HG03135 (cell line): Measurements from ENCODE around the gene SDF2.
"Not testable (repeated sequence)": the region's sequence is repeated elsewhere in the genome, so short reads cannot be mapped to it uniquely, and the experiment has no call there.

Experiments used
- ATAC-seq: cut with Tn5 transposase; IDR thresholded peaks from one replicate; pipeline ENCODE4 v1.9.1; 2021; ENCODE audit warnings: mild to moderate bottlenecking, moderate library complexity; ENCODE audit not compliant: unreplicated experiment

The SDF2 gene

GRCh38 chr17:28635506-28635905 lies 26.2 kb downstream of the SDF2 start:
- ATAC-seq, result no peak

GRCh38 chr17:28634206-28634865 lies 27.4 kb downstream of the SDF2 start:
- ATAC-seq, result no peak

- no peak for ATAC-seq
These were observed 34.9 kb downstream of the SDF2 start for GRCh38 chr17:28626818-28627217.

- ATAC-seq, result no peak
These were observed 37.6 kb downstream of the SDF2 start for GRCh38 chr17:28624148-28624547.

- no peak for ATAC-seq
These were observed 38.0 kb downstream of the SDF2 start for GRCh38 chr17:28623696-28624095.

- no peak for ATAC-seq
These were observed 39.5 kb downstream of the SDF2 start for GRCh38 chr17:28622186-28622585.

GRCh38 chr17:28620010-28620409 lies 41.7 kb downstream of the SDF2 start:
- ATAC-seq, result no peak

- no peak for ATAC-seq
These were observed 43.2 kb downstream of the SDF2 start for GRCh38 chr17:28618464-28618863.

GRCh38 chr17:28616281-28616680 lies 45.4 kb downstream of the SDF2 start:
- no peak for ATAC-seq

- ATAC-seq, result no peak
These were observed 46.3 kb downstream of the SDF2 start for GRCh38 chr17:28615260-28615940.

GRCh38 chr17:28613931-28614381 lies 47.8 kb downstream of the SDF2 start, which contains the start of gene RSKR:
TSS of gene RSKR (minus strand) at chr17:28614185. CDS start at chr17:28614161, 24 bp downstream.
- no peak for ATAC-seq

GRCh38 chr17:28612936-28613872 lies 48.5 kb downstream of the SDF2 start:
- ATAC-seq, result no peak

- no peak for ATAC-seq
These were observed 49.2 kb downstream of the SDF2 start for GRCh38 chr17:28612531-28612930.

- ATAC-seq, result no peak
These were observed 51.3 kb downstream of the SDF2 start for GRCh38 chr17:28610376-28610775.

- ATAC-seq, result not testable (repeated sequence)
These were observed 57.7 kb downstream of the SDF2 start for GRCh38 chr17:28604031-28604430.

- ATAC-seq, result peak; percentile 44
These were observed 62.2 kb downstream of the SDF2 start for GRCh38 chr17:28599311-28600184.

GRCh38 chr17:28598799-28599310 lies 62.9 kb downstream of the SDF2 start, which contains the start of gene SPAG5:
TSS of gene SPAG5 (minus strand) at chr17:28599025. CDS start at chr17:28598946, 79 bp downstream.
- peak; percentile 85 for ATAC-seq

- ATAC-seq, result peak; percentile 4
These were observed 63.3 kb downstream of the SDF2 start for GRCh38 chr17:28598389-28598788.
